GM23248 (cell line): ENCODE measurements around the gene OPCML.

ENCODE experiments used
- EZH2 ChIP-seq: fragments of 200-600 bp; sonication (generic); IDR thresholded peaks from 2 replicates; pipeline ENCODE4 v1.6.1; 2018; ENCODE audit warnings: antibody characterized with exemption, mild to moderate bottlenecking; ENCODE audit not compliant: insufficient read depth, poor library complexity, severe bottlenecking
- EZH2phosphoT487 ChIP-seq: fragments of 200-600 bp; sonication (generic); IDR thresholded peaks from 2 replicates; pipeline ENCODE4 v1.6.1; 2018; ENCODE audit warnings: antibody characterized with exemption, moderate library complexity, mild to moderate bottlenecking, low read depth; ENCODE audit not compliant: insufficient read depth

DNA sequence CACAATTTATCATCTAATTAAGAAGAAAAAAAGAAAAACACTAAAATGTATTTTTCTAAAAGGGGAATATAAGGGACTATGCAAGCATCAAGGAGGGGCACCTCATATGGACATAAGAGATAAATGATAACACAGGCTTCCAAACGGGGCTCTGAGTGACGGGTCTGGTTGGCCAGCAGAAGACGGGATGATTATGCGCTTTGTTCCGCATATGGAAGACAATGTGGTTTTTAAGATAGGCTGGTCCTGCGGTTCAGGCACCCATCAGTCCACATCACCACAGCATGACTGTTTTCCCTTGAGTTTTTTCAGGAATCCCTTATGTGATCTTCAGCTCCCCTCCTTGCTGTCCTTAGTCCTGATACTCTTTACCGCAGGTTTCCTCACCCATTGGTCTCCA, 404.6 kb downstream of the OPCML start:
- no peak for TF ChIP-seq EZH2
- TF ChIP-seq EZH2phosphoT487: no peak
